IMR-90 (cell line): Measurements from ENCODE around the gene SLC22A16. TPM values are rescaled to one million over a fixed set of nuclear protein-coding genes. Genes with fewer than 3 reads are reported as not detected.

Experiments
- ATAC-seq: fragments of 200-7000 bp; cut with Tn5 transposase; 2 replicates; pipeline ENCODE4 v1.9.1; 2020; ENCODE audit warnings: low read depth, mild to moderate bottlenecking, moderate library complexity
- BruUV-seq: library from RNA; stranded (reverse); fragments of 400-500 nt; replicated peaks from 2 replicates; lab custom pipeline; 2021; lab: Mats Ljungman, UMichigan
- CTCF ChIA-PET: fragments of 300-600 bp; formaldehyde crosslinking; extraction: SDS; loops from one replicate; lab custom pipeline; 2021; ENCODE audit warnings: antibody characterized with exemption; lab: Yijun Ruan, JAX
- POLR2A ChIA-PET: fragments of 300-600 bp; sonication (Branson Sonifier 250); formaldehyde crosslinking; loops from one replicate; lab custom pipeline; 2022; ENCODE audit warnings: antibody characterized with exemption; ENCODE audit not compliant: unreplicated experiment; lab: Charles Lee
- DNase-seq: peaks from one replicate; pipeline ENCODE4 v3.0.0; 2013
- H2AFZ ChIP-seq: replicated peaks from 2 replicates; pipeline ENCODE3; 2013; ENCODE audit warnings: low read length, mild to moderate bottlenecking; ENCODE audit not compliant: poor library complexity
- H2AK5ac ChIP-seq: 2 replicates; pipeline ENCODE4 v1.6.1; 2013; ENCODE audit warnings: low read depth, low read length, inconsistent platforms
- H2AK9ac ChIP-seq: replicated peaks from 2 replicates; pipeline ENCODE3; 2013; ENCODE audit warnings: mild to moderate bottlenecking, low read depth, low read length, moderate library complexity; ENCODE audit not compliant: poor library complexity
- H2BK120ac ChIP-seq: 2 replicates; pipeline ENCODE4 v1.6.1; 2013; ENCODE audit warnings: low read depth, low read length, inconsistent platforms
- H2BK15ac ChIP-seq: 3 replicates; pipeline ENCODE4 v1.6.1; 2013; ENCODE audit warnings: low read depth, low read length, inconsistent platforms
- H2BK20ac ChIP-seq: 2 replicates; pipeline ENCODE4 v1.6.1; 2013; ENCODE audit warnings: low read depth, mild to moderate bottlenecking, inconsistent platforms, low read length, moderate library complexity
- H2BK5ac ChIP-seq: 2 replicates; pipeline ENCODE4 v1.6.1; 2013; ENCODE audit warnings: mild to moderate bottlenecking, low read depth, low read length, inconsistent platforms; ENCODE audit not compliant: poor library complexity, severe bottlenecking
- H3K14ac ChIP-seq: replicated peaks from 2 replicates; pipeline ENCODE4 v1.6.1; 2013; ENCODE audit warnings: low read depth, low read length, inconsistent platforms
- H3K18ac ChIP-seq: 2 replicates; pipeline ENCODE4 v1.6.1; 2013; ENCODE audit warnings: low read depth, low read length, control low read depth
- H3K23ac ChIP-seq: 2 replicates; pipeline ENCODE4 v1.6.1; 2013; ENCODE audit warnings: low read depth, low read length, inconsistent platforms
- H3K27ac ChIP-seq: 2 replicates; pipeline ENCODE4 v1.5.1; 2013; ENCODE audit warnings: mild to moderate bottlenecking, control low read depth, low read length; ENCODE audit not compliant: insufficient read depth
- H3K27me3 ChIP-seq: 2 replicates; pipeline ENCODE4 v1.6.1; 2013; ENCODE audit warnings: low read length; ENCODE audit not compliant: control insufficient read depth, insufficient read depth
- H3K36me3 ChIP-seq: 2 replicates; pipeline ENCODE4 v1.6.1; 2013; ENCODE audit warnings: low read length, mixed read lengths; ENCODE audit not compliant: control insufficient read depth, insufficient read depth
- H3K4ac ChIP-seq: 2 replicates; pipeline ENCODE4 v1.6.1; 2013; ENCODE audit warnings: low read depth, low read length, inconsistent platforms
- H3K4me1 ChIP-seq: 2 replicates; pipeline ENCODE4 v1.6.1; 2013; ENCODE audit warnings: low read length, mixed read lengths; ENCODE audit not compliant: control insufficient read depth, insufficient read depth
- H3K4me2 ChIP-seq: 2 replicates; pipeline ENCODE4 v1.6.1; 2013; ENCODE audit warnings: low read depth, mild to moderate bottlenecking, control low read depth, low read length, moderate library complexity
- H3K4me3 ChIP-seq: 2 replicates; pipeline ENCODE4 v1.5.1; 2013; ENCODE audit warnings: low read depth, mild to moderate bottlenecking, control low read depth, low read length, moderate library complexity; ENCODE audit not compliant: insufficient read depth
- H3K56ac ChIP-seq: 2 replicates; pipeline ENCODE4 v1.6.1; 2013; ENCODE audit warnings: low read length, inconsistent platforms; ENCODE audit not compliant: insufficient read depth; ENCODE audit errors: extremely low read depth
- H3K79me1 ChIP-seq, 2 experiments: 2 replicates each; pipeline ENCODE4 v1.6.1; 2013; ENCODE audit warnings: low read length in 2 of 2, inconsistent platforms in 1 of 2, low read depth in 1 of 2
- H3K9ac ChIP-seq: 2 replicates; pipeline ENCODE4 v1.6.1; 2013; ENCODE audit warnings: low read depth, low read length, control low read depth
- H3K9me1 ChIP-seq: 2 replicates; pipeline ENCODE4 v1.6.1; 2013; ENCODE audit warnings: low read length, inconsistent platforms; ENCODE audit not compliant: insufficient read depth
- H3K9me3 ChIP-seq: 2 replicates; pipeline ENCODE4 v1.6.1; 2013; ENCODE audit warnings: low read length; ENCODE audit not compliant: control insufficient read depth, insufficient read depth
- H4K20me1 ChIP-seq: 2 replicates; pipeline ENCODE4 v1.6.1; 2013; ENCODE audit warnings: low read length, inconsistent platforms; ENCODE audit not compliant: insufficient read depth
- H4K5ac ChIP-seq: 2 replicates; pipeline ENCODE4 v1.6.1; 2013; ENCODE audit warnings: mild to moderate bottlenecking, low read depth, low read length, control low read depth
- H4K8ac ChIP-seq, 2 experiments: 2 replicates each; pipeline ENCODE4 v1.6.1; 2013; ENCODE audit warnings: low read depth in 2 of 2, low read length in 2 of 2, control low read depth in 1 of 2, inconsistent platforms in 1 of 2
- H4K91ac ChIP-seq: 2 replicates; pipeline ENCODE4 v1.6.1; 2013; ENCODE audit warnings: low read depth, low read length, inconsistent platforms; ENCODE audit not compliant: insufficient read depth
- BHLHE40 ChIP-seq: fragments of 150-350 bp; IDR thresholded peaks from 2 replicates; pipeline ENCODE4 v1.6.1; 2016; ENCODE audit warnings: mild to moderate bottlenecking, low read depth, low read length
- CEBPB ChIP-seq: IDR thresholded peaks from 2 replicates; pipeline ENCODE4 v1.6.1; 2012; ENCODE audit warnings: low read depth, low read length, improper control_type of control experiment
- CHD1 ChIP-seq: IDR thresholded peaks from 2 replicates; pipeline ENCODE4 v1.6.1; 2012; ENCODE audit warnings: low read depth, low read length, improper control_type of control experiment
- FOS ChIP-seq: fragments of 150-350 bp; IDR thresholded peaks from 2 replicates; pipeline ENCODE4 v1.6.1; 2016; ENCODE audit warnings: low read depth, low read length
- MAFK ChIP-seq: IDR thresholded peaks from 2 replicates; pipeline ENCODE4 v1.6.1; 2012; ENCODE audit warnings: low read depth, low read length, improper control_type of control experiment
- MAZ ChIP-seq: IDR thresholded peaks from 2 replicates; pipeline ENCODE4 v1.6.1; 2012; ENCODE audit warnings: low read depth, mild to moderate bottlenecking, low read length, improper control_type of control experiment, moderate library complexity, borderline replicate concordance
- MXI1 ChIP-seq: IDR thresholded peaks from 2 replicates; pipeline ENCODE4 v1.6.1; 2012; ENCODE audit warnings: low read depth, mild to moderate bottlenecking, low read length, moderate library complexity, borderline replicate concordance
- NFE2L2 ChIP-seq: fragments of 150-350 bp; IDR thresholded peaks from 2 replicates; pipeline ENCODE4 v1.6.1; 2016; ENCODE audit warnings: low read depth, mild to moderate bottlenecking, low read length
- POLR2A ChIP-seq: IDR thresholded peaks from 2 replicates; pipeline ENCODE4 v1.6.1; 2012; ENCODE audit warnings: mild to moderate bottlenecking, low read depth, low read length
- RAD21 ChIP-seq: IDR thresholded peaks from 2 replicates; pipeline ENCODE4 v1.6.1; 2012; ENCODE audit warnings: low read length, improper control_type of control experiment
- RCOR1 ChIP-seq: IDR thresholded peaks from 2 replicates; pipeline ENCODE4 v1.6.1; 2012; ENCODE audit warnings: mild to moderate bottlenecking, low read length, improper control_type of control experiment; ENCODE audit not compliant: insufficient replicate concordance
- RFX5 ChIP-seq: IDR thresholded peaks from 2 replicates; pipeline ENCODE4 v1.8.0; 2012; ENCODE audit warnings: low read depth, mild to moderate bottlenecking, low read length, moderate library complexity
- SMC3 ChIP-seq: fragments of 150-350 bp; IDR thresholded peaks from 2 replicates; pipeline ENCODE4 v1.6.1; 2016; ENCODE audit warnings: low read depth, mild to moderate bottlenecking, antibody characterized with exemption, low read length, moderate library complexity
- WGBS, 2 experiments: methylation state at CpG; one replicate each; pipeline versions ENCODE4 v1.1.5 to v1.1.7; 2013; ENCODE audit warnings: missing lambda C conversion rate in 2 of 2; ENCODE audit not compliant: insufficient read length in 1 of 2; ENCODE audit errors: extremely low coverage in 2 of 2; 5-methylcytosine and 5-hydroxymethylcytosine counted together
- dilution Hi-C: fragments of 300-500 bp; cut with HindIII; formaldehyde crosslinking; loops from one replicate; pipeline ENCODE4 v1.14.3; 2018; ENCODE audit warnings: low sequenced_read_pairs; ENCODE audit not compliant: unreplicated experiment
- in situ Hi-C: fragments of 300-500 bp; cut with MboI; formaldehyde crosslinking; loops from 3 replicates; pipeline ENCODE4 v1.14.3; 2019; ENCODE audit warnings: low sequenced_read_pairs, inconsistent platforms, mixed read lengths
- intact Hi-C: fragments of 100-400 bp; cut with micrococcal nuclease; formaldehyde crosslinking; loops from 2 replicates; pipeline ENCODE4 v1.10.0; 2022
- polyA plus RNA-seq, 3 experiments: library from polyadenylated mRNA; depleted of rRNA; stranded (reverse); fragments of >200 nt; gene quantifications; 2 replicates each; pipeline ENCODE4 v1.2.3, GENCODE V29; 2012; ENCODE audit warnings: low replicate concordance in 1 of 3
- total RNA-seq: library from RNA; depleted of rRNA; stranded (reverse); fragments of >200 nt; gene quantifications from 2 replicates; pipeline ENCODE4 v1.2.3, GENCODE V29; 2012
- TF ChIP-seq, protein P1 (sequence below): fragments of 150-350 bp; IDR thresholded peaks from 2 replicates; pipeline ENCODE4 v1.6.1; 2017; ENCODE audit warnings: mild to moderate bottlenecking, antibody characterized with exemption, low read length, low read depth
- TF ChIP-seq, protein P2 (sequence below): fragments of 150-350 bp; IDR thresholded peaks from 2 replicates; pipeline ENCODE4 v1.6.1; 2016; ENCODE audit warnings: low read depth, mild to moderate bottlenecking, low read length, moderate library complexity, borderline replicate concordance

The SLC22A16 gene
- total and polyA plus RNA-seq, 2 of the 4 experiments (the other 2 are of a cell fraction), result not detected

DNA sequence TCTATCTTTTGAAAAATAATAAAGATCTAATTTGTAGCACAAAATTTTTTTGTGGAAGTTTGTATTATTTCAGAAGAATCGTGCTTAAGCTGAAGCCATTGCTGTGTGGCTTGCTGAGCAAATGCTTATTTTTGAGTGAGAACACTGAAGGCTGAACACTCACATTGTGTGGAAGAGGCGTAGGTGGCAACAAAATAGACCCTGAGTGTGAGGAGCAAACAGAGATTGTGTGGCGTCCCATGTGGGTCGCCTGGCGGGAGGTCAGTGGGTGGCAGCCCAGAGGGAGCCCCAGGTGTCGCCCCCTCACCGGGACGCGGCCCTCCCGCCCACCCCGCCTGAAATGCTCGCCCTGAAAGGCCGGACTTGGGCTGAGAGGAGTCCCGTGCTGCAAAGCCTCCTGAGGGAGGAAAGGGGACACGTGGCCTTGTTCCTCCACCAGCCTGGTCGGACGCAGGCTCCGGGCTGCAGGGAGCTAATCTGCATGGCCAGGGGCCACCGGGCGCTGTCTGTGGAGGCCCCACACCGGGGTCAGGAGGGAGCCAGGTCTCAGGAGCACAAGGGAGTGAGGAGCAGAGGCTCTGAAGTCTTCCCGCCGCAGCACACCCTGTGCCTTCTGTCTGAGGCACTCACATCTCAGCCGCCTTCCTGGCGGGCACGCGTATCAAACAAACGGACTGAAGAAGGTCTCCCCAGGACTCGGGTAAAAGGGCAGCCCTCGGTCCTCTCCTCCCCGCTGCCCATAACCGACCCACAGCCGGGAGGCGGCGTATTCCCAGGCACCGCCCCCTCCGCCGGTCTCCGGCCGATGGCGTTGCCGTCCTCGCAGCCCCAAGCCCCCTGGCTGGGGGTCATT is 77.0 kb downstream of the SLC22A16 start (continued):
- TF ChIP-seq CEBPB, result no peak
- TF ChIP-seq RFX5, result no peak

DNA sequence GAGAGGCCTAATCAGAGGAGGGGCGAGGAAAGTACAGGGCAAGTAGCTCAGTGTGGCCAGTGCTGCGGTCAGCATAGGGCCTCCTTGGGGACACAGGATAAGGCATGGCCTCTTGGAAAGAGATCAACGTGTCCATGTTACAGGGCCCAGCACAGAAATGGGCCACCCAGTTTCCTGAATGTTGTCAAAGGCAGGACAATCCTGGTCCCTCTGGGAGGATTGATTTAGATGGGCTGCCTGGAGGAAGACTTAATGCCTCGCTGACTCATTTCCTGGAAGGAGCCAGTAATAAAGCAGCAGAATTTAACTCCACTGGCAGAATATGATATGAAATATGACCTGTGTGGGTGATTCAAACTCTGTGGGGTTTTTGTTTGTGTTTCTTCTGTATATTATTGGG is 77.6 kb downstream of the SLC22A16 start:
- Histone ChIP-seq H3K4me2 (no peak overlapping the region), H3K23ac (no peak overlapping the region), H2BK15ac (no peak overlapping the region), H4K20me1 (no peaks in the 10 kb centered on the region), H4K91ac (no peak overlapping the region), H3K9ac (no peak overlapping the region), H3K36me3 (no peaks in the 10 kb centered on the region), H3K79me1 (no peaks in the 10 kb centered on the region), H3K14ac (no peak overlapping the region), H3K4me3 (no peak overlapping the region), H2BK120ac (no peak overlapping the region), H3K4me1 (no peaks in the 10 kb centered on the region; the same call in 1 of the 2 replicates), H4K5ac (no peak overlapping the region), H4K8ac (no peak overlapping the region), H3K4ac (no peak overlapping the region), H2AFZ (peak overlapping the region; percentile 2), H3K27ac (no peak overlapping the region), H2BK5ac (no peak overlapping the region), H3K18ac (no peak overlapping the region), H3K9me3 (no peaks in the 10 kb centered on the region), H2AK9ac (no peak overlapping the region), H3K56ac (no peak overlapping the region), H3K27me3 (peaks cover 2% of the 10 kb centered on the region), H2AK5ac (no peak overlapping the region), H3K9me1 (0 out of 2 replicates have a peak, but pooled peaks cover 3% of the 10 kb centered on the region), H2BK20ac (no peak overlapping the region)
- no TSS peak for BruUV-seq
- DNase-seq (peak; percentile 38), ATAC-seq (peak; percentile 61)
- intact Hi-C loops, result no loop called here
- ChIA-PET CTCF (no interaction called here), POLR2A (no interaction called here)
- in situ Hi-C loops, result no loop called here
- 100% methylated on average over 1 of the region's 4 CpGs; no CpG with 5 or more reads in 1 of the 2 experiments for WGBS, 2 experiments
- dilution Hi-C loops, result no loop called here
- no peak for TF ChIP-seq RCOR1
- TF ChIP-seq MXI1, result no peak
- TF ChIP-seq POLR2A, result no peak
- no peak for TF ChIP-seq CEBPB
- TF ChIP-seq, protein P1, sequence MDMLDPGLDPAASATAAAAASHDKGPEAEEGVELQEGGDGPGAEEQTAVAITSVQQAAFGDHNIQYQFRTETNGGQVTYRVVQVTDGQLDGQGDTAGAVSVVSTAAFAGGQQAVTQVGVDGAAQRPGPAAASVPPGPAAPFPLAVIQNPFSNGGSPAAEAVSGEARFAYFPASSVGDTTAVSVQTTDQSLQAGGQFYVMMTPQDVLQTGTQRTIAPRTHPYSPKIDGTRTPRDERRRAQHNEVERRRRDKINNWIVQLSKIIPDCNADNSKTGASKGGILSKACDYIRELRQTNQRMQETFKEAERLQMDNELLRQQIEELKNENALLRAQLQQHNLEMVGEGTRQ, result no peak
- TF ChIP-seq NFE2L2, result no peak
- TF ChIP-seq SMC3, result no peak
- TF ChIP-seq MAZ, result no peak
- TF ChIP-seq, protein P2, sequence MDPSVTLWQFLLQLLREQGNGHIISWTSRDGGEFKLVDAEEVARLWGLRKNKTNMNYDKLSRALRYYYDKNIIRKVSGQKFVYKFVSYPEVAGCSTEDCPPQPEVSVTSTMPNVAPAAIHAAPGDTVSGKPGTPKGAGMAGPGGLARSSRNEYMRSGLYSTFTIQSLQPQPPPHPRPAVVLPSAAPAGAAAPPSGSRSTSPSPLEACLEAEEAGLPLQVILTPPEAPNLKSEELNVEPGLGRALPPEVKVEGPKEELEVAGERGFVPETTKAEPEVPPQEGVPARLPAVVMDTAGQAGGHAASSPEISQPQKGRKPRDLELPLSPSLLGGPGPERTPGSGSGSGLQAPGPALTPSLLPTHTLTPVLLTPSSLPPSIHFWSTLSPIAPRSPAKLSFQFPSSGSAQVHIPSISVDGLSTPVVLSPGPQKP, result no peak
- no peak for TF ChIP-seq CHD1
- TF ChIP-seq MAFK, result no peak
- TF ChIP-seq FOS, result no peak
- TF ChIP-seq BHLHE40, result no peak
- no peak for TF ChIP-seq RAD21
- no peak for TF ChIP-seq RFX5
